ENCODE data around the gene ACTN1.

Gene ACTN1

GRCh38 chr14:68936476-68936875, 42.6 kb downstream of the ACTN1 start:
- no peak for DNase-seq (ENCODE audit: low read depth)

- DNase-seq (ENCODE audit: low read depth): no peak
These were observed 43.3 kb downstream of the ACTN1 start for GRCh38 chr14:68935761-68936214.

GRCh38 chr14:68934066-68934465, 45.0 kb downstream of the ACTN1 start:
- DNase-seq (ENCODE audit: low read depth): no peak

- no peak for DNase-seq (ENCODE audit: low read depth)
These were observed 46.4 kb downstream of the ACTN1 start for GRCh38 chr14:68932686-68933085.

GRCh38 chr14:68932231-68932630, 46.9 kb downstream of the ACTN1 start:
- no peak for DNase-seq (ENCODE audit: low read depth)

- no peak for DNase-seq (ENCODE audit: low read depth)
These were observed 47.5 kb downstream of the ACTN1 start for GRCh38 chr14:68931474-68932051.

- no peak for DNase-seq (ENCODE audit: low read depth)
These were observed 48.0 kb downstream of the ACTN1 start for GRCh38 chr14:68931063-68931462.

- no peak for DNase-seq (ENCODE audit: low read depth)
These were observed 49.3 kb downstream of the ACTN1 start for GRCh38 chr14:68929623-68930307.

- DNase-seq (ENCODE audit: low read depth): no peak
These were observed 50.1 kb downstream of the ACTN1 start for GRCh38 chr14:68928770-68929550.

- DNase-seq (ENCODE audit: low read depth): no peak
These were observed 51.0 kb downstream of the ACTN1 start for GRCh38 chr14:68927956-68928675.

- no peak for DNase-seq (ENCODE audit: low read depth)
These were observed 52.0 kb downstream of the ACTN1 start for GRCh38 chr14:68927089-68927488.

- no peak for DNase-seq (ENCODE audit: low read depth)
These were observed 52.9 kb downstream of the ACTN1 start for GRCh38 chr14:68926236-68926635.

GRCh38 chr14:68925373-68925772, 53.7 kb downstream of the ACTN1 start:
- no peak for DNase-seq (ENCODE audit: low read depth)

GRCh38 chr14:68924186-68925158, 54.6 kb downstream of the ACTN1 start:
- no peak for DNase-seq (ENCODE audit: low read depth)

GRCh38 chr14:68922886-68923285, 56.2 kb downstream of the ACTN1 start:
- DNase-seq (ENCODE audit: low read depth): no peak

- DNase-seq (ENCODE audit: low read depth): no peak
These were observed 56.9 kb downstream of the ACTN1 start for GRCh38 chr14:68922201-68922621.

- DNase-seq (ENCODE audit: low read depth): no peak
These were observed 57.4 kb downstream of the ACTN1 start for GRCh38 chr14:68921666-68922065.

- DNase-seq (ENCODE audit: low read depth): no peak
These were observed 58.1 kb downstream of the ACTN1 start for GRCh38 chr14:68921049-68921448.

GRCh38 chr14:68919129-68919927, 59.8 kb downstream of the ACTN1 start:
- no peak for DNase-seq (ENCODE audit: low read depth)

- DNase-seq (ENCODE audit: low read depth): no peak
These were observed 60.5 kb downstream of the ACTN1 start for GRCh38 chr14:68918612-68919011.
